Dermis lymphatic vessel endothelial cell (primary cell): ENCODE measurements around the gene OAF. TPM values are rescaled to one million over a fixed set of nuclear protein-coding genes. Genes with fewer than 3 reads are reported as not detected.

Source experiments
- total RNA-seq: library from RNA; depleted of rRNA; stranded (reverse); fragments of >200 nt; gene quantifications from 2 replicates; pipeline ENCODE4 v1.2.1, GENCODE V29; 2014

The OAF gene
- total RNA-seq, result 13.9 and 18.6 TPM in 2 replicates

DNA sequence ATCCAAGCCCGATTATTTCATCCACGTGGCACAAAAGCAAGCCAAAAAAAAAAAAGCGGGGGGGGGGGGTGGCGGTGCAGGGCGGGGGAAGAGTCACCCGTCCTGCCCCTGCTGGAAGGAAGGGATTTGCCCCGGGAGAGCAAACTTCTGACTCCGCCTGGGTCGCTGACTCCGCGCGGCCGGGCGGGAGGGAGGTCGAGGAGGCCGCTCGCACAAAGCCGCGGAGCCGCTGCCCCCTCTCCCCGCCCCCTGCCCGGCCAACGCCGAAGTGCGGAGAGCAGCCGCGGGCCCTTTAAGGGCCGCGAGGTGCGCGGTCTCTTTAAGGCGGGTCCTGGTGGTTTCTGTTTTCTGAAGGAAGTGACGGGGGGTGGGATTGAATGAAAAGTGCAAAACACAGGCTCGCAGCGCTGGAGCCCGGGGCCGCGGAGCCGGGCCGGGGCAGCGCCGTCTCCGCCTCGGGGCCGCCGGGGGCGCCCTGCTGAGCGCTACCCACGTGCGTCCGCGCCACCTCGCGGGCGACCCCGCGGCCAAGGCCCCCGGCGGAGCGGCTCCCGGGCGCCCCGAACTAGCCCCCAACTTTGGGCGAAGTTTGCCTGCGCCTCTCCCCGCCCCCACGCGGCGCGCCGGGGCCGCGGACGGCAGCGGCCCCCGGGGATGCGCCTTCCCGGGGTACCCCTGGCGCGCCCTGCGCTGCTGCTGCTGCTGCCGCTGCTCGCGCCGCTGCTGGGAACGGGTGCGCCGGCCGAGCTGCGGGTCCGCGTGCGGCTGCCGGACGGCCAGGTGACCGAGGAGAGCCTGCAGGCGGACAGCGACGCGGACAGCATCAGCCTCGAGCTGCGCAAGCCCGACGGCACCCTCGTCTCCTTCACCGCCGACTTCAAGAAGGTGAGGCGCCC, at the start of gene OAF:
Gene OAF, plus strand, starts transcription at position 407 of the 896 bp plus-strand sequence. Its CDS starts 248 bp downstream, at position 655.

DNA sequence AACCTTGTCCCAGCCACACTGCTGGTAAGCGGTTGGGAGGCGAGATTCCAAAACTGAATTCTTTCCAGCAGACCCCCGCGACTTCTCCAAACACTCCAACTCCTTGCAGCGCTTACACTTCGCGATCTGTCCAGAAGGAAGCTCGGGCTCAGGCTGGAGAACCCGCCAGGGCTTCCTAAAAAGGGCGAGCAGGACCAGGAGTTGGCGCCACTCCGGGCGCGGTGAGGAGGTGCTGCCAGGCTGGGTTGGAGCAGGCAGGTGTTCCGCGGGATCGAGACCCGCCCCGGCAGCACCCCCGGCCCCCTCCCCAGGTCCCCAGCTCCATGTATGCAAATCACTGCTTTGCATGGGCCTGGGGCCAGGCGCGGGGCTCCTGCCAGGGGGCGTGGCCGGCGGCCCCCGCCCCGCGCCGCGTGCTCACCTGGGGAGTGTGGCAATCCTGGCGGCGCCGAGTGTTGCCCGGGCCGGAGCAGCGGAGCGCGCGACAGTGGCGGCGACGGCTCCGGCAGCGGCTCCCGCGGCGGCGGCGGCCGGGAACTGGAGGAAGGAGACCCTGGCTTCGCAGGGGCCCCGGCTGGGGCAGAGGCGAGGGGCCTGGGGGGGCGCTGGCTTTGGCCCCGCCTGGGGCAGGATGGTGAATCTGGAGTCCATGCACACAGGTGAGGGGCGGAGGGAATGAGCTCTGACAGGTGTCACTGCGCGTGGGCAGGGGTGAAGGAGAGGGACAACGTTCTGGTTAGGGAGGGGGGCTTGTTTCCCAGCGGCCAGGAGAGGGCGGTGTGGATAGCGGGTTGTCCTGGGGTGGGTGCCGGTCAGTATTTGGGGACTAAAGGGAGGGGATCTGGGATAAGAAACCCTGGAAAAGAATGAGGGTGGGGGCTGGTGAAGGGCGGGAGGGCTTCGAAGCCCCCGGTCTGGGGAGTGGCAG, 29.1 kb downstream of the OAF start, which contains the start of gene POU2F3:
Gene POU2F3, plus strand, starts transcription at position 428 of the 928 bp plus-strand sequence. Its CDS starts 204 bp downstream, at position 632.

Other genes with a start within 250 kb of the OAF start
- not detected in 2 replicates for gene TRIM29, start 72.9 kb upstream of the OAF start, total RNA-seq
- gene POU2F3, start 29.1 kb downstream of the OAF start, total RNA-seq, result not detected in 2 replicates
- 4.8 and 7.7 TPM in 2 replicates for gene TLCD5, start 114.3 kb downstream of the OAF start, total RNA-seq
- 160 and 173 TPM in 2 replicates for gene ARHGEF12, start 125.4 kb downstream of the OAF start, total RNA-seq